GM19238 (cell line): ENCODE results near the gene ANKS1B.
"Not testable (repeated sequence)": the region's sequence is repeated elsewhere in the genome, so short reads cannot be mapped to it uniquely, and the experiment has no call there.

ENCODE experiments used
- DNase-seq: peaks from one replicate; pipeline ENCODE4 v3.0.0; 2011; ENCODE audit warnings: low spot score; ENCODE audit not compliant: insufficient read length

The ANKS1B gene

GRCh38 chr12:99067171-99067785, 917.5 kb downstream of the ANKS1B start:
- no peak for DNase-seq

- no peak for DNase-seq
These were observed 918.0 kb downstream of the ANKS1B start for GRCh38 chr12:99066726-99067125.

- no peak for DNase-seq
These were observed 921.6 kb downstream of the ANKS1B start for GRCh38 chr12:99063182-99063581.

- no peak for DNase-seq
These were observed 924.8 kb downstream of the ANKS1B start for GRCh38 chr12:99059824-99060511.

- no peak for DNase-seq
These were observed 927.1 kb downstream of the ANKS1B start for GRCh38 chr12:99057670-99058069.

- DNase-seq: no peak
These were observed 928.5 kb downstream of the ANKS1B start for GRCh38 chr12:99056186-99056585.

GRCh38 chr12:99055299-99055698, 929.4 kb downstream of the ANKS1B start:
- no peak for DNase-seq

- DNase-seq: no peak
These were observed 930.1 kb downstream of the ANKS1B start for GRCh38 chr12:99054601-99055128.

GRCh38 chr12:99053616-99054362, 930.9 kb downstream of the ANKS1B start:
- no peak for DNase-seq

GRCh38 chr12:99049774-99050173, 935.0 kb downstream of the ANKS1B start:
- no peak for DNase-seq

GRCh38 chr12:99045158-99045557, 939.6 kb downstream of the ANKS1B start:
- no peak for DNase-seq

- DNase-seq: peak; percentile 13
These were observed 941.3 kb downstream of the ANKS1B start for GRCh38 chr12:99043319-99043914.

GRCh38 chr12:99042226-99042625, 942.5 kb downstream of the ANKS1B start:
- no peak for DNase-seq

- no peak for DNase-seq
These were observed 945.2 kb downstream of the ANKS1B start for GRCh38 chr12:99039367-99040120.

GRCh38 chr12:99036566-99036965, 948.2 kb downstream of the ANKS1B start:
- no peak for DNase-seq

GRCh38 chr12:99035803-99036202, 948.9 kb downstream of the ANKS1B start:
- DNase-seq: no peak

- not testable (repeated sequence) for DNase-seq
These were observed 950.5 kb downstream of the ANKS1B start for GRCh38 chr12:99034201-99034600.

- no peak for DNase-seq
These were observed 955.0 kb downstream of the ANKS1B start for GRCh38 chr12:99029511-99030271.

- DNase-seq: no peak
These were observed 957.3 kb downstream of the ANKS1B start for GRCh38 chr12:99027461-99027860.

GRCh38 chr12:99027055-99027393, 957.7 kb downstream of the ANKS1B start:
- no peak for DNase-seq
